Stimulated activated CD4-positive, alpha-beta T cell treated with anti-CD3 and anti-CD28 coated beads, TNF-alpha, amount 100 ng/mL, for 48 hours (primary cell): ENCODE measurements around the gene LIFR.
A peak's percentile ranks its signal among the peaks of the same experiment; 100 is the strongest.

Source experiments
- DNase-seq, 3 donors: peaks; one replicate each; pipeline ENCODE4 v3.0.0-alpha.2; 2020; ENCODE audit warnings: low read depth in 3 of 3

LIFR gene

GRCh38 chr5:38466424-38467189 lies 89.8 kb downstream of the LIFR start:
- no peak for DNase-seq

GRCh38 chr5:38465702-38466423 lies 90.6 kb downstream of the LIFR start:
- no peak for DNase-seq

GRCh38 chr5:38465061-38465460 lies 91.4 kb downstream of the LIFR start:
- no peak for DNase-seq

GRCh38 chr5:38463634-38464521 lies 92.6 kb downstream of the LIFR start:
- DNase-seq: no peak

- no peak for DNase-seq
Measured at GRCh38 chr5:38462976-38463633, 93.3 kb downstream of the LIFR start.

GRCh38 chr5:38458174-38458573 lies 98.3 kb downstream of the LIFR start:
- no peak for DNase-seq

- DNase-seq: no peak
Measured at GRCh38 chr5:38456657-38457399, 99.6 kb downstream of the LIFR start.

- no peak for DNase-seq
Measured at GRCh38 chr5:38455796-38456330, 100.6 kb downstream of the LIFR start.

GRCh38 chr5:38453921-38454320 lies 102.5 kb downstream of the LIFR start:
- no peak for DNase-seq

- DNase-seq: peak; percentile 3 to 14 (median 13)
Measured at GRCh38 chr5:38453506-38453905, 102.9 kb downstream of the LIFR start.

- DNase-seq: no peak
Measured at GRCh38 chr5:38452201-38452600, 104.2 kb downstream of the LIFR start.

- no peak for DNase-seq
Measured at GRCh38 chr5:38451074-38451725, 105.2 kb downstream of the LIFR start.

GRCh38 chr5:38450627-38451026 lies 105.8 kb downstream of the LIFR start:
- DNase-seq: no peak

- no peak for DNase-seq
Measured at GRCh38 chr5:38448568-38449350, 107.7 kb downstream of the LIFR start.

GRCh38 chr5:38447786-38448185 lies 108.7 kb downstream of the LIFR start:
- DNase-seq: no peak

GRCh38 chr5:38447056-38447455 lies 109.4 kb downstream of the LIFR start:
- no peak for DNase-seq

- no peak for DNase-seq
Measured at GRCh38 chr5:38446029-38446522, 110.4 kb downstream of the LIFR start.

GRCh38 chr5:38445374-38446028 lies 110.9 kb downstream of the LIFR start:
- no peak for DNase-seq

GRCh38 chr5:38443390-38443789 lies 113.1 kb downstream of the LIFR start:
- no peak for DNase-seq
